Measurements from ENCODE around the gene RRP8. TPM values are rescaled to one million over a fixed set of nuclear protein-coding genes. Genes with fewer than 3 reads are reported as not detected.

Gene RRP8
- total RNA-seq, 1 experiment from 2014 or later, result 15.1 TPM

DNA sequence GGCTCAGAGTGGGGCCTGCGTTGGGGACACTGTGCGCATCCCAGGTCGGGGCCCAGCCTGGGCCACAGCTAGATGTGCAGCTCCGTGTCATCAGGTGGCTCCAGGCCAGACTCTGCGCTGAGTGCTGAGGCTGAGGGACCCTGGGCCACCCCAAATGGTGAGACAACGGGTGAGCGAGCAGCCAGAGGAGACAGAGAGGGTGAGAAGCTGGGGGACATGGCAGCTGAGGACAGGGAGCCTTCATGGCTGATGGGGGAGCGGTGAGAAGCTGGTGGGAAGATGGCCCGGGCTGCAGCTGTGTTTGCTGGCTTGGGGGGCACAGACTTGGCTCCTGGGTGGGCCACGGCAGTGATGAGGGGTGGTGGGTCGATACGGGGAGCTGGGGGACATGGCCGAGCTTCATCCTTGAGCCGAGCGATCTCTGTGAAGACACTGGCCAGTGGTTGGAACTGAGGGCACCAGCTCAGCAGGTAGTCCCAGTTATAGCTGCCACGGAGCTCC lies 18.3 kb upstream of the RRP8 start:
- intact Hi-C loops (cut with micrococcal nuclease), result no loop called here
- ChIA-PET CTCF (interaction anchor here (0.6 kb wide), 1 partner anchor 324 kb away, joined by 8 read pairs; no protein-coding TSS in a partner anchor), POLR2A (ENCODE audit: unreplicated experiment) (no interaction called here)

DNA sequence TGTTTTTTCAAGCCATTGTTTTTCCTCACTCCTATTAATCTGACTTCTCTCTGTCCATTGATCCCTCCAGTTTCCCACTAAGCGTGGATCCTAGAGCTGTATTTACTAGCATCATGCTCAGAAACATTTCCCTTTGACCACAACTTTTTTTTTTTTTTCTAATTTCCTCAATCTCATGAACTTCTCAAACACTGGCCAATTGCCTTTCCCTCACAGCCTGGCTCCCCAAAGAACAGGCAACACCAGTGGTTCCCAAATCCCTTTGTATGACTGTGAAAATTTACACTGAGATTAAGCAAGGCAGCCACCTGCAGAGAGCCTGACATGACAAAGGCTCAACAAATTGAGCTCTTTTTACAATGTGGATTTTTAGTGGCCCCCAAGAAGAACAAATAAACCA lies 17.2 kb upstream of the RRP8 start:
- no peaks in the 10 kb centered on the region for H3K9me3 ChIP-seq (ENCODE audit: low read length)
- ChIA-PET POLR2A (ENCODE audit: unreplicated experiment) (interaction anchor here (0.7 kb wide), 1 partner anchor 12 kb away, joined by 4 read pairs; no protein-coding TSS in a partner anchor), CTCF (interaction anchor here (0.6 kb wide), 1 partner anchor 63 kb away, joined by 3 read pairs; the partner anchor contains the start of gene MRPL17)
- DNase-seq, result no peak
- no peak for ATAC-seq
- no peaks in the 10 kb centered on the region for H3K9me2 ChIP-seq (replicated peaks; ENCODE audit: low read length)
- H2AFZ ChIP-seq (ENCODE audit: low read length), result no peak overlapping the region
- H3K27ac ChIP-seq (ENCODE audit: low read length), result no peak overlapping the region
- TF ChIP-seq, protein P1, sequence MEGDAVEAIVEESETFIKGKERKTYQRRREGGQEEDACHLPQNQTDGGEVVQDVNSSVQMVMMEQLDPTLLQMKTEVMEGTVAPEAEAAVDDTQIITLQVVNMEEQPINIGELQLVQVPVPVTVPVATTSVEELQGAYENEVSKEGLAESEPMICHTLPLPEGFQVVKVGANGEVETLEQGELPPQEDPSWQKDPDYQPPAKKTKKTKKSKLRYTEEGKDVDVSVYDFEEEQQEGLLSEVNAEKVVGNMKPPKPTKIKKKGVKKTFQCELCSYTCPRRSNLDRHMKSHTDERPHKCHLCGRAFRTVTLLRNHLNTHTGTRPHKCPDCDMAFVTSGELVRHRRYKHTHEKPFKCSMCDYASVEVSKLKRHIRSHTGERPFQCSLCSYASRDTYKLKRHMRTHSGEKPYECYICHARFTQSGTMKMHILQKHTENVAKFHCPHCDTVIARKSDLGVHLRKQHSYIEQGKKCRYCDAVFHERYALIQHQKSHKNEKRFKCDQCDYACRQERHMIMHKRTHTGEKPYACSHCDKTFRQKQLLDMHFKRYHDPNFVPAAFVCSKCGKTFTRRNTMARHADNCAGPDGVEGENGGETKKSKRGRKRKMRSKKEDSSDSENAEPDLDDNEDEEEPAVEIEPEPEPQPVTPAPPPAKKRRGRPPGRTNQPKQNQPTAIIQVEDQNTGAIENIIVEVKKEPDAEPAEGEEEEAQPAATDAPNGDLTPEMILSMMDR (conservative IDR thresholded peaks at IDR 0.05; ENCODE audit: low read depth, low read length), result no peak
- TF ChIP-seq EZH2phosphoT487 (IDR thresholded peaks at IDR 0.05; ENCODE audit: borderline replicate concordance, low read length) (no peak), EZH2 (IDR thresholded peaks at IDR 0.05; ENCODE audit: low read length, unreplicated experiment) (no peak)
- no peak overlapping the region for H3K4me3 ChIP-seq (ENCODE audit: low read length)
- no peaks in the 10 kb centered on the region for H3K27me3 ChIP-seq (ENCODE audit: low read length)
- BruUV-seq (replicated peaks), result no TSS peak
- H4K20me1 ChIP-seq (ENCODE audit: low read length), result no peaks in the 10 kb centered on the region
- peaks cover 3% of the 10 kb centered on the region; the same call in 1 of the 2 replicates for H3K79me2 ChIP-seq (ENCODE audit: low read length)
- no peaks in the 10 kb centered on the region for H3K36me3 ChIP-seq (ENCODE audit: low read depth, low read length)
- H3F3A ChIP-seq (ENCODE audit: low read length, unreplicated experiment), result no peaks in the 10 kb centered on the region
- H3K4me2 ChIP-seq (ENCODE audit: low read length), result no peak overlapping the region
- H3K4me1 ChIP-seq (ENCODE audit: insufficient read depth, low read length), result peaks cover 14% of the 10 kb centered on the region
- intact Hi-C loops (cut with micrococcal nuclease), result no loop called here
- H3K9ac ChIP-seq (ENCODE audit: low read length), result no peak overlapping the region

More for the DNA sequence above, 18.3 kb upstream of the RRP8 start:
- DNase-seq (no peak), ATAC-seq (no peak)
- Histone ChIP-seq H4K20me1 (ENCODE audit: low read length) (no peaks in the 10 kb centered on the region), H3K36me3 (ENCODE audit: low read depth, low read length) (no peaks in the 10 kb centered on the region), H3K9ac (ENCODE audit: low read length) (no peak overlapping the region), H3K9me2 (replicated peaks; ENCODE audit: low read length) (no peaks in the 10 kb centered on the region), H3K4me2 (ENCODE audit: low read length) (no peak overlapping the region), H3K4me1 (ENCODE audit: insufficient read depth, low read length) (peaks cover 14% of the 10 kb centered on the region), H3F3A (ENCODE audit: low read length, unreplicated experiment) (no peaks in the 10 kb centered on the region), H3K9me3 (ENCODE audit: low read length) (no peaks in the 10 kb centered on the region), H3K27me3 (ENCODE audit: low read length) (no peaks in the 10 kb centered on the region), H3K27ac (ENCODE audit: low read length) (no peak overlapping the region), H3K79me2 (ENCODE audit: low read length) (peaks cover 3% of the 10 kb centered on the region; the same call in 1 of the 2 replicates), H2AFZ (ENCODE audit: low read length) (no peak overlapping the region), H3K4me3 (ENCODE audit: low read length) (no peak overlapping the region)
- BruUV-seq (replicated peaks), result no TSS peak
- no peak for TF ChIP-seq EZH2phosphoT487 (IDR thresholded peaks at IDR 0.05; ENCODE audit: borderline replicate concordance, low read length)
- TF ChIP-seq, protein P1 (conservative IDR thresholded peaks at IDR 0.05; ENCODE audit: low read depth, low read length), result no peak
- no peak for TF ChIP-seq EZH2 (IDR thresholded peaks at IDR 0.05; ENCODE audit: low read length, unreplicated experiment)
